Thyroid gland (tissue), 4 donors: ENCODE results near the gene MRPS27. TPM values are rescaled to one million over a fixed set of nuclear protein-coding genes. Genes with fewer than 3 reads are reported as not detected.

ENCODE experiments used
- DNase-seq, 2 donors: peaks; one replicate each; pipeline ENCODE4 v3.0.0-alpha.2; 2019
- H3K27ac ChIP-seq, 3 donors: fragments of 200-600 bp; sonication (generic); 1 replicate in 2 of 3; 2 replicates in 1 of 3; pipeline ENCODE4 v1.5.1; 2016 to 2019; ENCODE audit warnings: mild to moderate bottlenecking in 1 of 3, moderate library complexity in 1 of 3
- H3K27me3 ChIP-seq: fragments of 200-600 bp; sonication (generic); one replicate; pipeline ENCODE4 v1.5.1; 2019
- H3K36me3 ChIP-seq, 2 donors: fragments of 200-600 bp; sonication (generic); one replicate each; pipeline ENCODE4 v1.5.1; 2016 to 2019
- H3K4me1 ChIP-seq, 2 donors: fragments of 200-600 bp; sonication (generic); one replicate each; pipeline ENCODE4 v1.5.1; 2017 to 2019
- H3K4me3 ChIP-seq, 3 donors: fragments of 200-600 bp; sonication (generic); replicated peaks in 1 of 3; 1 replicate in 2 of 3; 2 replicates in 1 of 3; pipeline ENCODE4 v1.5.1; 2016; ENCODE audit warnings: mild to moderate bottlenecking in 1 of 3
- H3K9me3 ChIP-seq: fragments of 200-600 bp; sonication (generic); one replicate; pipeline ENCODE4 v1.5.1; 2017
- POLR2A ChIP-seq, 2 donors: fragments of 450-650 bp; IDR thresholded peaks; one replicate each; pipeline ENCODE4 v1.6.1; 2017; ENCODE audit warnings: antibody characterized with exemption in 2 of 2, mild to moderate bottlenecking in 2 of 2, moderate library complexity in 1 of 2
- WGBS, 2 donors: methylation state at CpG; one replicate each; pipeline ENCODE4 v1.1.5; 2017; 5-methylcytosine and 5-hydroxymethylcytosine counted together
- intact Hi-C: fragments of 100-400 bp; cut with DNase I; formaldehyde crosslinking; loops from one replicate; pipeline ENCODE4 v1.15.1; 2023
- total RNA-seq, 4 donors: library from RNA; depleted of rRNA; stranded (reverse); fragments of >200 nt; gene quantifications; one replicate each; pipeline ENCODE4 v1.2.3, GENCODE V29; 2016
- TF ChIP-seq, protein P1 (sequence below), 6 experiments: fragments of 200-600 bp in 3 of 6; fragments of 450-650 bp in 3 of 6; sonication (generic) in 3 of 6; IDR thresholded peaks; one replicate each; pipeline ENCODE4 v1.5.1; 2016 to 2019; ENCODE audit warnings: antibody characterized with exemption in 6 of 6, mild to moderate bottlenecking in 2 of 6, inconsistent platforms in 1 of 6, moderate library complexity in 1 of 6

The MRPS27 gene
- total RNA-seq, 4 donors from 2014 or later, result 71.4 to 86.1 (median 80.4) TPM

GRCh38 chr5:72288924-72289323 is 31.1 kb downstream of the MRPS27 start:
- no peak for DNase-seq
- Histone ChIP-seq H3K36me3 (no peaks in the 10 kb centered on the region), H3K4me3 (no peak overlapping the region), H3K4me1 (no peaks in the 10 kb centered on the region), H3K9me3 (no peaks in the 10 kb centered on the region), H3K27ac (no peak overlapping the region), H3K27me3 (no peaks in the 10 kb centered on the region)
- TF ChIP-seq POLR2A (IDR thresholded peaks at IDR 0.05), result no peak
- TF ChIP-seq, protein P1, sequence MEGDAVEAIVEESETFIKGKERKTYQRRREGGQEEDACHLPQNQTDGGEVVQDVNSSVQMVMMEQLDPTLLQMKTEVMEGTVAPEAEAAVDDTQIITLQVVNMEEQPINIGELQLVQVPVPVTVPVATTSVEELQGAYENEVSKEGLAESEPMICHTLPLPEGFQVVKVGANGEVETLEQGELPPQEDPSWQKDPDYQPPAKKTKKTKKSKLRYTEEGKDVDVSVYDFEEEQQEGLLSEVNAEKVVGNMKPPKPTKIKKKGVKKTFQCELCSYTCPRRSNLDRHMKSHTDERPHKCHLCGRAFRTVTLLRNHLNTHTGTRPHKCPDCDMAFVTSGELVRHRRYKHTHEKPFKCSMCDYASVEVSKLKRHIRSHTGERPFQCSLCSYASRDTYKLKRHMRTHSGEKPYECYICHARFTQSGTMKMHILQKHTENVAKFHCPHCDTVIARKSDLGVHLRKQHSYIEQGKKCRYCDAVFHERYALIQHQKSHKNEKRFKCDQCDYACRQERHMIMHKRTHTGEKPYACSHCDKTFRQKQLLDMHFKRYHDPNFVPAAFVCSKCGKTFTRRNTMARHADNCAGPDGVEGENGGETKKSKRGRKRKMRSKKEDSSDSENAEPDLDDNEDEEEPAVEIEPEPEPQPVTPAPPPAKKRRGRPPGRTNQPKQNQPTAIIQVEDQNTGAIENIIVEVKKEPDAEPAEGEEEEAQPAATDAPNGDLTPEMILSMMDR (IDR thresholded peaks at IDR 0.05), result no peak
- intact Hi-C loops, result no loop called here
- 71 to 79% methylated on average over 2 of the region's 2 CpGs for WGBS, 2 donors

DNA sequence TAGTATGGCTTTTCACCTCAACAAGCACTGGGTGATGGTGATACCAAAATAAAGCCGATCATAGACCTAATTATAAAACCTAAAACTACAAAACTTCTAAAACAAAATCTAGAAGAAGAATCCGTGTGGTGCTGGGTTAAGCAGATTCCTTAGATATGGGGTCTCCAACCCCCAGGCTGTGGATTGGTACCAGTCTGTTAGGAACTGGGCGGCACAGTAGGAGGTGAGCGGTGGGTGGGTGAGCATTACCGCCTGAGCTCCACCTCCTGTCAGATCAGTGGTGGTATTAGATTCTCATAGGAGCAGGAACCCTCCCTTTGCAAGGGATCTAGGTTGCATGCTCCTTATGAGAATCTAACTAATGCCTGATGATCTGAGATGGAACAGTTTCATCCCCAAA is 33.2 kb downstream of the MRPS27 start:
- DNase-seq, result no peak
- intact Hi-C loops, result no loop called here
- H3K4me1 ChIP-seq, result peaks cover 12 to 13% of the 10 kb centered on the region in 2 donors
- WGBS, 2 donors, result 96 to 99% methylated on average over 5 of the region's 5 CpGs
- H3K9me3 ChIP-seq, result no peaks in the 10 kb centered on the region
- H3K27me3 ChIP-seq, result no peaks in the 10 kb centered on the region
- H3K27ac ChIP-seq, result no peak overlapping the region
- no peak for TF ChIP-seq POLR2A (IDR thresholded peaks at IDR 0.05)
- TF ChIP-seq, protein P1 (IDR thresholded peaks at IDR 0.05), result no peak
- no peak overlapping the region for H3K4me3 ChIP-seq
- no peaks in the 10 kb centered on the region for H3K36me3 ChIP-seq

GRCh38 chr5:72285424-72285821 is 34.6 kb downstream of the MRPS27 start:
- H3K9me3 ChIP-seq, result no peaks in the 10 kb centered on the region
- no peaks in the 10 kb centered on the region for H3K36me3 ChIP-seq
- no peak overlapping the region for H3K27ac ChIP-seq
- no peak for DNase-seq
- no peaks in the 10 kb centered on the region for H3K27me3 ChIP-seq
- H3K4me1 ChIP-seq, result peaks cover 14 to 16% of the 10 kb centered on the region in 2 donors
- no peak overlapping the region for H3K4me3 ChIP-seq
- TF ChIP-seq POLR2A (IDR thresholded peaks at IDR 0.05), result no peak
- TF ChIP-seq, protein P1 (IDR thresholded peaks at IDR 0.05), result no peak
- 94 to 99% methylated on average over 3 of the region's 3 CpGs for WGBS, 2 donors
- intact Hi-C loops, result no loop called here

DNA sequence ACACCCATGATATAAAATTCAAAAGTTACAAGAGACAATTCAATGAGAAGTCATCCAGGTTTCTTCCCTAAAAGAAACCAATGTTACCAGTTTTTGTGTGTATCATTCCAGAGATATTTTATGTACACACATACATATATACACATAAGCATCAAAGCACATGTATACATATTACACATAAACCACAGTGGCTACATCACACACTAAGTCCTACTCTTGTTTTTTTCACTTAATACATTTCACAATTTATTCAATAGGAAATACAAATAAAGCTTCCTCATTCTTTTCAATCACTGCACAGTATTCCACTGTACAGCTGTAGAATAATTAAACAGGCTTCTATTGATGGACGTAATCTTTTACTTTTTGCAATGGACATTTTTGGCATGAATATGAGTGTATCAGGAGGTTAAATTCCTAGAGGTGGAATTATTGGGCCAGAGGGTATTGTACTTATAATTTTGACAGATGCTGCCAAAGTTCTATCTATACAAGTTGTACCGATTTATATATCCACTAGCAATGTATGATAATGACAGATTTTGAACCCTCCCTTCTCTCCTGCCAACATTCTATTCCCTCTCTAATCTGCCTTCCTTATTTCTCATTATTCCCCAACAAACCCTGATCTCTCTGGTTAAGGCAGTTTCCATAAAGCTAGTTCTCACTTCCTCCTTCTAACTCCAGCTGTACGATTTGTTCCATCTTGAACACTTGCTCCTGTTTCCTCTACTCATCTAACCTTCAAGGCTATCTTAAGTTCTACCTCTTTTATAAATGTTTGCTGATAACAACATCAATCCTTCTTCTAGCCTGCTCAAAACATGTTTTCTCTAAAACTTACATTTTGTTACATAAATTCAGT is 35.2 kb downstream of the MRPS27 start:
- Histone ChIP-seq H3K4me1 (peaks cover 16% of the 10 kb centered on the region in 2 donors), H3K9me3 (no peaks in the 10 kb centered on the region), H3K27ac (no peak overlapping the region), H3K27me3 (no peaks in the 10 kb centered on the region), H3K36me3 (no peaks in the 10 kb centered on the region), H3K4me3 (no peak overlapping the region)
- no peak for TF ChIP-seq POLR2A (IDR thresholded peaks at IDR 0.05)
- TF ChIP-seq, protein P1 (IDR thresholded peaks at IDR 0.05), result no peak
- 92% methylated on average over 3 of the region's 3 CpGs for WGBS, 2 donors
- intact Hi-C loops, result no loop called here
- DNase-seq, result no peak

GRCh38 chr5:72283358-72283757 is 36.7 kb downstream of the MRPS27 start:
- peak overlapping the region in 2 of 3 donors; percentile 34 to 44 for H3K27ac ChIP-seq

More at GRCh38 chr5:72283358-72283757, 36.7 kb downstream of the MRPS27 start:
- no peak overlapping the region for H3K4me3 ChIP-seq
- no peak for DNase-seq
- TF ChIP-seq, protein P1 (IDR thresholded peaks at IDR 0.05), result no peak
- no peak for TF ChIP-seq POLR2A (IDR thresholded peaks at IDR 0.05)
- intact Hi-C loops, result no loop called here
- no peaks in the 10 kb centered on the region for H3K36me3 ChIP-seq
- no peaks in the 10 kb centered on the region for H3K27me3 ChIP-seq
- no peaks in the 10 kb centered on the region for H3K9me3 ChIP-seq
- H3K4me1 ChIP-seq, result peaks cover 16% of the 10 kb centered on the region in 2 donors
- WGBS, 2 donors, result 81 to 86% methylated on average over 2 of the region's 2 CpGs
